ENCODE data around the gene CST4.
A peak's percentile ranks its signal among the peaks of the same experiment; 100 is the strongest.
"Not testable (repeated sequence)": the region's sequence is repeated elsewhere in the genome, so short reads cannot be mapped to it uniquely, and the experiment has no call there.

The CST4 gene

GRCh38 chr20:23686046-23686750 lies 2.6 kb downstream of the CST4 start:
- DNase-seq, result no peak

- not testable (repeated sequence) for DNase-seq
These were observed 3.3 kb downstream of the CST4 start for GRCh38 chr20:23685529-23685896.

GRCh38 chr20:23684261-23684660 lies 4.6 kb downstream of the CST4 start:
- no peak for DNase-seq

- no peak for DNase-seq
These were observed 5.0 kb downstream of the CST4 start for GRCh38 chr20:23683807-23684206.

GRCh38 chr20:23683281-23683680 lies 5.6 kb downstream of the CST4 start:
- DNase-seq, result no peak

GRCh38 chr20:23680146-23680545 lies 8.7 kb downstream of the CST4 start:
- DNase-seq, result no peak

- DNase-seq, result no peak
These were observed 9.4 kb downstream of the CST4 start for GRCh38 chr20:23679133-23680092.

GRCh38 chr20:23673209-23673608 lies 15.6 kb downstream of the CST4 start:
- DNase-seq, result no peak

GRCh38 chr20:23672158-23672557 lies 16.7 kb downstream of the CST4 start:
- no peak for DNase-seq

GRCh38 chr20:23671479-23671878 lies 17.4 kb downstream of the CST4 start:
- no peak for DNase-seq

- DNase-seq, result no peak
These were observed 18.5 kb downstream of the CST4 start for GRCh38 chr20:23670361-23670760.

GRCh38 chr20:23669866-23670265 lies 19.0 kb downstream of the CST4 start:
- DNase-seq, result no peak

GRCh38 chr20:23669327-23669726 lies 19.5 kb downstream of the CST4 start:
- no peak for DNase-seq

GRCh38 chr20:23668477-23668951 lies 20.3 kb downstream of the CST4 start:
- DNase-seq, result peak; percentile 46

- no peak for DNase-seq
These were observed 21.2 kb downstream of the CST4 start for GRCh38 chr20:23667666-23668065.

GRCh38 chr20:23666698-23667097 lies 22.1 kb downstream of the CST4 start:
- DNase-seq, result no peak

GRCh38 chr20:23666189-23666588 lies 22.6 kb downstream of the CST4 start:
- DNase-seq, result no peak

- DNase-seq, result no peak
These were observed 23.9 kb downstream of the CST4 start for GRCh38 chr20:23664954-23665353.

- DNase-seq, result not testable (repeated sequence)
These were observed 24.8 kb downstream of the CST4 start for GRCh38 chr20:23664046-23664445.

- DNase-seq, result no peak
These were observed 25.7 kb downstream of the CST4 start for GRCh38 chr20:23663180-23663579.

GRCh38 chr20:23662276-23662870 lies 26.5 kb downstream of the CST4 start:
- no peak for DNase-seq

GRCh38 chr20:23661002-23661429 lies 27.8 kb downstream of the CST4 start:
- DNase-seq, result no peak

All from fibroblast of upper back skin (primary cell).